WTC11 (cell line): ENCODE data around the gene ROBO2. TPM values are rescaled to one million over a fixed set of nuclear protein-coding genes. Genes with fewer than 3 reads are reported as not detected.
A peak's percentile ranks its signal among the peaks of the same experiment; 100 is the strongest.

ENCODE experiments used
- ATAC-seq: fragments of 200-7000 bp; cut with Tn5 transposase; 2 replicates; pipeline ENCODE4 v1.10.0; 2021; ENCODE audit warnings: mild to moderate bottlenecking, moderate library complexity
- CTCF ChIA-PET: fragments of 300-600 bp; sonication (Branson Sonifier 250); formaldehyde crosslinking; loops from one replicate; lab custom pipeline; 2021; ENCODE audit warnings: antibody characterized with exemption; lab: Charles Lee
- POLR2A ChIA-PET: fragments of 350-600 bp; sonication (Branson Sonifier 250); formaldehyde crosslinking; loops from one replicate; lab custom pipeline; 2021; ENCODE audit warnings: antibody characterized with exemption; lab: Charles Lee
- DNase-seq: peaks from one replicate; pipeline ENCODE4 v3.0.0; 2021; ENCODE audit warnings: low spot score
- H3K27ac Mint-ChIP-seq: 2 replicates; pipeline ENCODE4 v1.8.0; 2021; ENCODE audit warnings: mixed read lengths
- H3K27me3 Mint-ChIP-seq: 2 replicates; pipeline ENCODE4 v1.8.0; 2021; ENCODE audit warnings: low read depth, mild to moderate bottlenecking, moderate library complexity, mixed read lengths
- H3K36me3 Mint-ChIP-seq: 2 replicates; pipeline ENCODE4 v1.8.0; 2021; ENCODE audit warnings: mixed read lengths
- H3K4me1 Mint-ChIP-seq: 2 replicates; pipeline ENCODE4 v1.8.0; 2022; ENCODE audit warnings: mixed read lengths
- H3K4me3 Mint-ChIP-seq: 2 replicates; pipeline ENCODE4 v1.8.0; 2021; ENCODE audit warnings: mild to moderate bottlenecking, moderate library complexity, mixed read lengths
- H3K9me3 Mint-ChIP-seq: 2 replicates; pipeline ENCODE4 v1.8.0; 2021; ENCODE audit warnings: mixed read lengths
- ATF2 ChIP-seq: sonication (generic); formaldehyde crosslinking; IDR thresholded peaks from 2 replicates; pipeline ENCODE4 v1.8.1; 2022; ENCODE audit warnings: low read depth, missing genetic modification reagents, borderline replicate concordance
- CBFB ChIP-seq: sonication (generic); formaldehyde crosslinking; IDR thresholded peaks from 2 replicates; pipeline ENCODE4 v1.8.1; 2022; ENCODE audit warnings: mild to moderate bottlenecking, low read depth, missing genetic modification reagents
- ELF4 ChIP-seq: sonication (generic); formaldehyde crosslinking; IDR thresholded peaks from 2 replicates; pipeline ENCODE4 v1.8.1; 2022; ENCODE audit warnings: low read depth, mild to moderate bottlenecking, moderate library complexity, missing genetic modification reagents
- HMGA2 ChIP-seq: fragments of 250-450 bp; sonication (Bioruptor Pico); IDR thresholded peaks from 2 replicates; pipeline ENCODE4 v1.4.0; 2021; ENCODE audit warnings: mild to moderate bottlenecking, moderate library complexity
- JAZF1 ChIP-seq: fragments of 250-450 bp; sonication (Bioruptor Pico); IDR thresholded peaks from 2 replicates; pipeline ENCODE4 v1.9.0; 2021; ENCODE audit warnings: moderate library complexity, mild to moderate bottlenecking, inconsistent platforms
- MYBL2 ChIP-seq: sonication (generic); formaldehyde crosslinking; IDR thresholded peaks from 2 replicates; pipeline ENCODE4 v1.8.1; 2023; ENCODE audit warnings: mild to moderate bottlenecking, moderate library complexity, missing genetic modification reagents
- NR3C1 ChIP-seq: sonication (generic); formaldehyde crosslinking; conservative IDR thresholded peaks from 2 replicates; pipeline ENCODE4 v1.8.1; 2023; ENCODE audit warnings: low read depth, mild to moderate bottlenecking, missing genetic modification reagents
- SMAD4 ChIP-seq: sonication (generic); formaldehyde crosslinking; IDR thresholded peaks from 2 replicates; pipeline ENCODE4 v1.8.0; 2022; ENCODE audit warnings: mild to moderate bottlenecking, missing genetic modification reagents
- USF2 ChIP-seq: sonication (generic); formaldehyde crosslinking; IDR thresholded peaks from 2 replicates; pipeline ENCODE4 v1.8.1; 2023; ENCODE audit warnings: mild to moderate bottlenecking, missing genetic modification reagents, moderate library complexity
- ZNF317 ChIP-seq: sonication (generic); formaldehyde crosslinking; IDR thresholded peaks from 2 replicates; pipeline ENCODE4 v1.8.1; 2023; ENCODE audit warnings: low read depth, mild to moderate bottlenecking, moderate library complexity, missing genetic modification reagents, borderline replicate concordance
- ZNF532 ChIP-seq: fragments of 250-450 bp; sonication (Bioruptor Pico); IDR thresholded peaks from 2 replicates; pipeline ENCODE4 v1.9.0; 2021; ENCODE audit warnings: mild to moderate bottlenecking, borderline replicate concordance
- total RNA-seq: library from RNA; stranded (reverse); gene quantifications from 3 replicates; pipeline ENCODE4 v1.2.3, GENCODE V29; 2021
- TF ChIP-seq, protein P1 (sequence below): sonication (generic); formaldehyde crosslinking; IDR thresholded peaks from 2 replicates; pipeline ENCODE4 v1.8.0; 2023; ENCODE audit warnings: mild to moderate bottlenecking, missing genetic modification reagents
- TF ChIP-seq, protein P2 (sequence below): fragments of 200-600 bp; IDR thresholded peaks from 2 replicates; pipeline ENCODE4 v1.8.0; 2022; ENCODE audit warnings: antibody characterized with exemption
- TF ChIP-seq, protein P3 (sequence below): fragments of 250-450 bp; sonication (Bioruptor Pico); IDR thresholded peaks from 2 replicates; pipeline ENCODE4 v1.9.0; 2021; ENCODE audit warnings: mild to moderate bottlenecking
- TF ChIP-seq, protein P4 (sequence below): sonication (generic); formaldehyde crosslinking; IDR thresholded peaks from 2 replicates; pipeline ENCODE4 v1.8.0; 2022; ENCODE audit warnings: missing genetic modification reagents
- TF ChIP-seq, protein P5 (sequence below): fragments of 250-450 bp; sonication (Bioruptor Pico); IDR thresholded peaks from 2 replicates; pipeline ENCODE4 v1.9.0; 2021; ENCODE audit warnings: mild to moderate bottlenecking

ROBO2 gene
- total RNA-seq, 1 experiment from 2014 or later, result 11.7 TPM

DNA sequence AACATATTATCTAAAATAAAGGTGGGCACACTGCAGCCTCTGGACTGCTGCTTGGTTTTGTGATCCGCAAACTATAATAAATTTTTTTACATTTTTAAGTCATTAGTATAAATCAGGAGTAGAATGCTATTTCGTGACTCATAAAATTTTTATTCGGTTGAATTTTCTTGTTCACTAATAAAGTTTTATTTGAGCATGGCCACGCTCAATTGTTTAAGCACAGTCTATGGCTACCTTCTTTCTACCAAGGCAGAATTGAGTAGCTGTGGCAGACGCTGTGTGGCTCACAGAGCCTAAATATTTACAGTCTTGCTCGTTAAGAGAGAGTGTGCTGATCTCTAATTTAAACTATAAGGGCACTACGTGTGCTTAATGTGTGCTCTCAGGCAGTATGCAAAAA lies 28.9 kb downstream of the ROBO2 start (continued):
- TF ChIP-seq, protein P1, sequence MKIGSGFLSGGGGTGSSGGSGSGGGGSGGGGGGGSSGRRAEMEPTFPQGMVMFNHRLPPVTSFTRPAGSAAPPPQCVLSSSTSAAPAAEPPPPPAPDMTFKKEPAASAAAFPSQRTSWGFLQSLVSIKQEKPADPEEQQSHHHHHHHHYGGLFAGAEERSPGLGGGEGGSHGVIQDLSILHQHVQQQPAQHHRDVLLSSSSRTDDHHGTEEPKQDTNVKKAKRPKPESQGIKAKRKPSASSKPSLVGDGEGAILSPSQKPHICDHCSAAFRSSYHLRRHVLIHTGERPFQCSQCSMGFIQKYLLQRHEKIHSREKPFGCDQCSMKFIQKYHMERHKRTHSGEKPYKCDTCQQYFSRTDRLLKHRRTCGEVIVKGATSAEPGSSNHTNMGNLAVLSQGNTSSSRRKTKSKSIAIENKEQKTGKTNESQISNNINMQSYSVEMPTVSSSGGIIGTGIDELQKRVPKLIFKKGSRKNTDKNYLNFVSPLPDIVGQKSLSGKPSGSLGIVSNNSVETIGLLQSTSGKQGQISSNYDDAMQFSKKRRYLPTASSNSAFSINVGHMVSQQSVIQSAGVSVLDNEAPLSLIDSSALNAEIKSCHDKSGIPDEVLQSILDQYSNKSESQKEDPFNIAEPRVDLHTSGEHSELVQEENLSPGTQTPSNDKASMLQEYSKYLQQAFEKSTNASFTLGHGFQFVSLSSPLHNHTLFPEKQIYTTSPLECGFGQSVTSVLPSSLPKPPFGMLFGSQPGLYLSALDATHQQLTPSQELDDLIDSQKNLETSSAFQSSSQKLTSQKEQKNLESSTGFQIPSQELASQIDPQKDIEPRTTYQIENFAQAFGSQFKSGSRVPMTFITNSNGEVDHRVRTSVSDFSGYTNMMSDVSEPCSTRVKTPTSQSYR, result no peak
- no peak for TF ChIP-seq JAZF1 (CRISPR knock-in tag)
- TF ChIP-seq, protein P2, sequence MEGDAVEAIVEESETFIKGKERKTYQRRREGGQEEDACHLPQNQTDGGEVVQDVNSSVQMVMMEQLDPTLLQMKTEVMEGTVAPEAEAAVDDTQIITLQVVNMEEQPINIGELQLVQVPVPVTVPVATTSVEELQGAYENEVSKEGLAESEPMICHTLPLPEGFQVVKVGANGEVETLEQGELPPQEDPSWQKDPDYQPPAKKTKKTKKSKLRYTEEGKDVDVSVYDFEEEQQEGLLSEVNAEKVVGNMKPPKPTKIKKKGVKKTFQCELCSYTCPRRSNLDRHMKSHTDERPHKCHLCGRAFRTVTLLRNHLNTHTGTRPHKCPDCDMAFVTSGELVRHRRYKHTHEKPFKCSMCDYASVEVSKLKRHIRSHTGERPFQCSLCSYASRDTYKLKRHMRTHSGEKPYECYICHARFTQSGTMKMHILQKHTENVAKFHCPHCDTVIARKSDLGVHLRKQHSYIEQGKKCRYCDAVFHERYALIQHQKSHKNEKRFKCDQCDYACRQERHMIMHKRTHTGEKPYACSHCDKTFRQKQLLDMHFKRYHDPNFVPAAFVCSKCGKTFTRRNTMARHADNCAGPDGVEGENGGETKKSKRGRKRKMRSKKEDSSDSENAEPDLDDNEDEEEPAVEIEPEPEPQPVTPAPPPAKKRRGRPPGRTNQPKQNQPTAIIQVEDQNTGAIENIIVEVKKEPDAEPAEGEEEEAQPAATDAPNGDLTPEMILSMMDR, result no peak
- no peak for TF ChIP-seq HMGA2 (CRISPR knock-in tag)
- no peak for TF ChIP-seq NR3C1
- TF ChIP-seq, protein P3, sequence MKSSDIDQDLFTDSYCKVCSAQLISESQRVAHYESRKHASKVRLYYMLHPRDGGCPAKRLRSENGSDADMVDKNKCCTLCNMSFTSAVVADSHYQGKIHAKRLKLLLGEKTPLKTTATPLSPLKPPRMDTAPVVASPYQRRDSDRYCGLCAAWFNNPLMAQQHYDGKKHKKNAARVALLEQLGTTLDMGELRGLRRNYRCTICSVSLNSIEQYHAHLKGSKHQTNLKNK (CRISPR knock-in tag), result no peak
- no peak for TF ChIP-seq ATF2
- TF ChIP-seq, protein P4, sequence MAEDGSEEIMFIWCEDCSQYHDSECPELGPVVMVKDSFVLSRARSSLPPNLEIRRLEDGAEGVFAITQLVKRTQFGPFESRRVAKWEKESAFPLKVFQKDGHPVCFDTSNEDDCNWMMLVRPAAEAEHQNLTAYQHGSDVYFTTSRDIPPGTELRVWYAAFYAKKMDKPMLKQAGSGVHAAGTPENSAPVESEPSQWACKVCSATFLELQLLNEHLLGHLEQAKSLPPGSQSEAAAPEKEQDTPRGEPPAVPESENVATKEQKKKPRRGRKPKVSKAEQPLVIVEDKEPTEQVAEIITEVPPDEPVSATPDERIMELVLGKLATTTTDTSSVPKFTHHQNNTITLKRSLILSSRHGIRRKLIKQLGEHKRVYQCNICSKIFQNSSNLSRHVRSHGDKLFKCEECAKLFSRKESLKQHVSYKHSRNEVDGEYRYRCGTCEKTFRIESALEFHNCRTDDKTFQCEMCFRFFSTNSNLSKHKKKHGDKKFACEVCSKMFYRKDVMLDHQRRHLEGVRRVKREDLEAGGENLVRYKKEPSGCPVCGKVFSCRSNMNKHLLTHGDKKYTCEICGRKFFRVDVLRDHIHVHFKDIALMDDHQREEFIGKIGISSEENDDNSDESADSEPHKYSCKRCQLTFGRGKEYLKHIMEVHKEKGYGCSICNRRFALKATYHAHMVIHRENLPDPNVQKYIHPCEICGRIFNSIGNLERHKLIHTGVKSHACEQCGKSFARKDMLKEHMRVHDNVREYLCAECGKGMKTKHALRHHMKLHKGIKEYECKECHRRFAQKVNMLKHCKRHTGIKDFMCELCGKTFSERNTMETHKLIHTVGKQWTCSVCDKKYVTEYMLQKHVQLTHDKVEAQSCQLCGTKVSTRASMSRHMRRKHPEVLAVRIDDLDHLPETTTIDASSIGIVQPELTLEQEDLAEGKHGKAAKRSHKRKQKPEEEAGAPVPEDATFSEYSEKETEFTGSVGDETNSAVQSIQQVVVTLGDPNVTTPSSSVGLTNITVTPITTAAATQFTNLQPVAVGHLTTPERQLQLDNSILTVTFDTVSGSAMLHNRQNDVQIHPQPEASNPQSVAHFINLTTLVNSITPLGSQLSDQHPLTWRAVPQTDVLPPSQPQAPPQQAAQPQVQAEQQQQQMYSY (CRISPR knock-in tag), result no peak

- Mint-ChIP-seq H3K4me3 (no peak overlapping the region), H3K27me3 (no peaks in the 10 kb centered on the region; the same call in 1 of the 2 replicates), H3K4me1 (peaks cover 67% of the 10 kb centered on the region), H3K36me3 (no peaks in the 10 kb centered on the region), H3K27ac (peak overlapping the region; percentile 79; the same call in 1 of the 2 replicates), H3K9me3 (no peaks in the 10 kb centered on the region)
- ATAC-seq (peak; percentile 21; the same call in 1 of the 2 replicates), DNase-seq (no peak)
- CTCF ChIA-PET, result no interaction called here
- POLR2A ChIA-PET, result no interaction called here
- no peak for TF ChIP-seq MYBL2 (CRISPR knock-in tag)
- TF ChIP-seq SMAD4 (CRISPR knock-in tag), result no peak
- TF ChIP-seq CBFB (CRISPR knock-in tag), result no peak
- no peak for TF ChIP-seq USF2 (CRISPR knock-in tag)
- TF ChIP-seq ZNF532 (CRISPR knock-in tag), result no peak
- TF ChIP-seq, protein P5, sequence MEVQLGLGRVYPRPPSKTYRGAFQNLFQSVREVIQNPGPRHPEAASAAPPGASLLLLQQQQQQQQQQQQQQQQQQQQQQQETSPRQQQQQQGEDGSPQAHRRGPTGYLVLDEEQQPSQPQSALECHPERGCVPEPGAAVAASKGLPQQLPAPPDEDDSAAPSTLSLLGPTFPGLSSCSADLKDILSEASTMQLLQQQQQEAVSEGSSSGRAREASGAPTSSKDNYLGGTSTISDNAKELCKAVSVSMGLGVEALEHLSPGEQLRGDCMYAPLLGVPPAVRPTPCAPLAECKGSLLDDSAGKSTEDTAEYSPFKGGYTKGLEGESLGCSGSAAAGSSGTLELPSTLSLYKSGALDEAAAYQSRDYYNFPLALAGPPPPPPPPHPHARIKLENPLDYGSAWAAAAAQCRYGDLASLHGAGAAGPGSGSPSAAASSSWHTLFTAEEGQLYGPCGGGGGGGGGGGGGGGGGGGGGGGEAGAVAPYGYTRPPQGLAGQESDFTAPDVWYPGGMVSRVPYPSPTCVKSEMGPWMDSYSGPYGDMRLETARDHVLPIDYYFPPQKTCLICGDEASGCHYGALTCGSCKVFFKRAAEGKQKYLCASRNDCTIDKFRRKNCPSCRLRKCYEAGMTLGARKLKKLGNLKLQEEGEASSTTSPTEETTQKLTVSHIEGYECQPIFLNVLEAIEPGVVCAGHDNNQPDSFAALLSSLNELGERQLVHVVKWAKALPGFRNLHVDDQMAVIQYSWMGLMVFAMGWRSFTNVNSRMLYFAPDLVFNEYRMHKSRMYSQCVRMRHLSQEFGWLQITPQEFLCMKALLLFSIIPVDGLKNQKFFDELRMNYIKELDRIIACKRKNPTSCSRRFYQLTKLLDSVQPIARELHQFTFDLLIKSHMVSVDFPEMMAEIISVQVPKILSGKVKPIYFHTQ (CRISPR knock-in tag), result no peak
- TF ChIP-seq ZNF317 (CRISPR knock-in tag), result no peak
- TF ChIP-seq ELF4, result no peak
These were observed 31.5 kb downstream of the ROBO2 start for GRCh38 chr3:77071364-77071763.
